Thymus (tissue), 11 donors: Measurements from ENCODE around the gene CCDC34. TPM values are rescaled to one million over a fixed set of nuclear protein-coding genes. Genes with fewer than 3 reads are reported as not detected.
A peak's percentile ranks its signal among the peaks of the same experiment; 100 is the strongest.

Experiments used
- DNase-seq, 9 donors: peaks; one replicate each; pipeline ENCODE4 v3.0.0-alpha.2; 2013; ENCODE audit warnings: low spot score in 9 of 9, low read depth in 6 of 9, missing footprints in 1 of 9
- H3K27ac ChIP-seq, 2 donors: one replicate each; pipeline ENCODE4 v1.5.1; 2013; ENCODE audit warnings: control low read depth in 1 of 2, low read depth in 1 of 2, low read length in 1 of 2, mild to moderate bottlenecking in 1 of 2, moderate library complexity in 1 of 2
- H3K27me3 ChIP-seq, 2 donors: one replicate each; pipeline ENCODE4 v1.5.1; 2013; ENCODE audit warnings: low read length in 1 of 2; ENCODE audit not compliant: control insufficient read depth in 2 of 2, insufficient read depth in 1 of 2
- H3K36me3 ChIP-seq, 2 donors: one replicate each; pipeline ENCODE4 v1.5.1; 2013; ENCODE audit warnings: low read length in 1 of 2, mild to moderate bottlenecking in 1 of 2, moderate library complexity in 1 of 2; ENCODE audit not compliant: control insufficient read depth in 2 of 2, insufficient read depth in 2 of 2
- H3K4me1 ChIP-seq, 2 donors: one replicate each; pipeline ENCODE4 v1.5.1; 2013; ENCODE audit warnings: low read length in 2 of 2; ENCODE audit not compliant: control insufficient read depth in 2 of 2, insufficient read depth in 2 of 2
- H3K4me3 ChIP-seq, 2 donors: one replicate each; pipeline ENCODE4 v1.5.1; 2013; ENCODE audit warnings: low read length in 2 of 2, control low read depth in 1 of 2, mild to moderate bottlenecking in 1 of 2
- H3K9me3 ChIP-seq, 2 donors: one replicate each; pipeline ENCODE4 v1.5.1; 2013; ENCODE audit warnings: low read length in 1 of 2, mild to moderate bottlenecking in 1 of 2; ENCODE audit not compliant: control insufficient read depth in 2 of 2, insufficient read depth in 1 of 2
- WGBS: extraction: QIAGEN DNeasy Blood & Tissue Kit; methylation state at CpG from one replicate; pipeline ENCODE4 v1.1.7; 2013; 5-methylcytosine and 5-hydroxymethylcytosine counted together
- polyA plus RNA-seq: library from polyadenylated mRNA; stranded (reverse); fragments of 200-250 nt; gene quantifications from one replicate; pipeline ENCODE4 v1.2.3, GENCODE V29; 2013
- total RNA-seq: library from RNA; stranded (reverse); fragments of 120-200 nt; gene quantifications from one replicate; pipeline ENCODE4 v1.2.4, GENCODE V29; 2013
- donor health status: healthy.

The CCDC34 gene
- total and polyA plus RNA-seq, 2 donors, result 6.6 to 17.2 TPM

GRCh38 chr11:27292637-27293010 is 70.4 kb downstream of the CCDC34 start:
- 76% methylated on average over 2 of the region's 2 CpGs for WGBS
- no peak overlapping the region for H3K27ac ChIP-seq
- no peak for DNase-seq
- no peaks in the 10 kb centered on the region for H3K36me3 ChIP-seq
- no peak overlapping the region for H3K4me3 ChIP-seq
- H3K9me3 ChIP-seq, result peaks cover 1 to 5% of the 10 kb centered on the region in 2 donors
- no peaks in the 10 kb centered on the region for H3K27me3 ChIP-seq
- no peaks in the 10 kb centered on the region for H3K4me1 ChIP-seq

- Histone ChIP-seq H3K4me3 (no peak overlapping the region), H3K9me3 (peaks cover 1 to 5% of the 10 kb centered on the region in 2 donors), H3K36me3 (no peaks in the 10 kb centered on the region), H3K4me1 (no peaks in the 10 kb centered on the region), H3K27me3 (no peaks in the 10 kb centered on the region), H3K27ac (no peak overlapping the region)
- DNase-seq, result no peak
- 92% methylated on average over 5 of the region's 5 CpGs for WGBS
These were observed 70.9 kb downstream of the CCDC34 start for GRCh38 chr11:27291954-27292636.

- Histone ChIP-seq H3K4me1 (no peaks in the 10 kb centered on the region), H3K36me3 (no peaks in the 10 kb centered on the region), H3K9me3 (peaks cover 1 to 5% of the 10 kb centered on the region in 2 donors), H3K27me3 (no peaks in the 10 kb centered on the region), H3K27ac (no peak overlapping the region), H3K4me3 (no peak overlapping the region)
- WGBS, result 96% methylated on average over 6 of the region's 6 CpGs
- peak in 2 of 9 donors; percentile 5 to 22 for DNase-seq
These were observed 71.6 kb downstream of the CCDC34 start for GRCh38 chr11:27291302-27291889.

- Histone ChIP-seq H3K27me3 (no peaks in the 10 kb centered on the region), H3K36me3 (no peaks in the 10 kb centered on the region), H3K4me3 (no peak overlapping the region), H3K9me3 (peaks cover 1 to 5% of the 10 kb centered on the region in 2 donors), H3K4me1 (no peaks in the 10 kb centered on the region), H3K27ac (no peak overlapping the region)
- no peak for DNase-seq
- WGBS, result 82% methylated on average over 4 of the region's 4 CpGs
These were observed 72.6 kb downstream of the CCDC34 start for GRCh38 chr11:27290261-27291050.

Other genes starting within 250 kb of the CCDC34 start
- gene LGR4, start 109.6 kb upstream of the CCDC34 start, total RNA-seq, result 8.2 TPM
- gene LGR4, start 109.6 kb upstream of the CCDC34 start, polyA plus RNA-seq, result 6.8 TPM
- gene LIN7C, start 143.6 kb upstream of the CCDC34 start, total RNA-seq, result 12.4 TPM
- 14.2 TPM for gene LIN7C, start 143.6 kb upstream of the CCDC34 start, polyA plus RNA-seq